ENCODE data around the gene SSC5D.
"Not testable (repeated sequence)": the region's sequence is repeated elsewhere in the genome, so short reads cannot be mapped to it uniquely, and the experiment has no call there.

SSC5D gene

DNA sequence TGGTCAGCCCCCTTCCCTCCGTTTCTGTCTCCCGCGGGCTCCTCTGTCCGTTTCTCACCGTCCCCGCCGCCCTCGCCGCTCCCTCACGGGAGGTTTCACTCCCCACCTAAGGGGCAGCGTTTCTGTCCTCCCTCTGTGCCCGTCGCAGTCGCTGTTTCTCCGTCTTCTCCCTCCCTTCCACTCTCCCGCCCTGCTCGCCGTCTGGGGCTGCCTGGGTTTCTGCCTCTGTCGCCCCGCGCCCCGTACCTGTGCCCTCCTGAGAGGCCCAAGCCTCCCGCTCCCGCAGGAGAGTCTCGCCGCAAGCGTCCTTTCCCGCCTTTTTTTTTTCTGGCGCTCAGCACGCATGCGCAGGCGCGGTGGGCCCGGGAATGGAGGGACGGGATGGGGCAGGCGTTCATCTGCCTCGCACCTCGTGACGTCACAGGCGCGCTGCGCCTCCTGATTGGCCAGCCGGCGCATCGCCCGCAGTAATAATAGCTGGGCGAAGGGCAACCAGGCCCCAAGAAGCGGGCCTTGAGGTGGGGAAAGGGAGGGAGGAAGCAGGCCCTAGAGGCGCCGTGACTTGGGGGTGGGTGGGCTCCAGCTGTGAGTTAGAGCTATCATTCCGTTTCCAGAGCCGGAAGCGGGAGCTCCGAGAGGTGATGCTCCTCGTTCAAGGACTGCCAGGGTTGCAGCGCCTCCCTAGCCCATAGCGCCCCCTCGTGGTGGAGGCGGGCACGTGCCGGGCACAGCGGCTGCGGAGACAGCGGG is 15.4 kb downstream of the SSC5D start:
- peak; percentile 90 for DNase-seq (ENCODE audit: low read depth)

DNA sequence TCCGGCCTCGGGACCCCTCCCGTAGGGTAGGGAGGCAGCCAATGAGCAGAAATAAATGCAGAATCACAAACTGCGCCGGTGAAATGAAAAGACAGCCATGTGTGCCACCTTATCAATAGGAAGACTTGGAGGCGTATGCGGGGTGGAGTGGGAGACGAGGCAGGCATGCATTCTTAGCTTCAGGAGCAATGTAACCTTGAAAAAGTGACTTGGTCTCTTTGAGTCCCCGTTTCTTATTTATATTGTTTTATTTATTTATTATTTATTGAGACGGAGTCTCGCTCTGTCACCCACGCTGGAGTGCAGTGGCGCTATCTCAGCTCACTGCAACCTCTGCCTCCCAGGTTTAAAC is 16.0 kb downstream of the SSC5D start:
- DNase-seq (ENCODE audit: low read depth), result no peak

DNA sequence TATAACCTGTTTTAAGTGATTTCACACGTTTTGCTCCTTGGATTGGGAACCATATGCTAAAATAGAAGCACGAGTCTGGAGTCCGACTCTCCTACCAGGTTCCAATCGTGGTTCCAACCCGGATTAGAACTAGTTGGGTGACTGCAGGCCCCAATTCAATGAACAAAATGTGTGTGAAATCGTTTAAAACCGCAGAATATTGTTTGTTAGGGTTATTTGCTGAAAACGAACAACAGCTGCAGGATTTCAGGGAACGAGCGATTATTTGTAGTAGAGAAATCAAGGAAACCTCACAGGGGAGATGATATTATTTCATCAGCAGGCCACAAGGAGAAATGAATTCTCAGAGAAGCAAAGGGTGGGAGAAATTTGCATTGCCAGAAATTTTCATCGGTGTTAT is 16.7 kb downstream of the SSC5D start:
- no peak for DNase-seq (ENCODE audit: low read depth)

DNA sequence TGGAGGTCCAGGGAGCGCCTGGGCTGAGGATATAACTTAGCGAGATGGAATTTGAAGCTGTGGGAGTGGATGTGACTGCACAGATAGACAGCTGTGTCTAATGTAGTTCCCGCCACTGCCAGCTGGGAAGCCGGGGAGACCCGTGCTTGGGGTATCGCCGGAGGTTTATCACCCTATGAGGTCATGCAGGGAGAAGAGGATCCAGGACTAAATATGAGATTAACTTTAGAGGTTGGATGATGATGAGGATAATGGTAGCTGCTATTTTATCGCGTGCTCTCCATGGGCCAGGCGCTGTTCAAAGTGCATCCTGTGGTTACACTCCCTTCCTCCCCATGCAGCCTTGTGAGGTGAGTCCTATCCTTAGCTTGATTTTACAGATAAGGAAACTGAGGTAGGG is 19.9 kb downstream of the SSC5D start:
- no peak for DNase-seq (ENCODE audit: low read depth)

DNA sequence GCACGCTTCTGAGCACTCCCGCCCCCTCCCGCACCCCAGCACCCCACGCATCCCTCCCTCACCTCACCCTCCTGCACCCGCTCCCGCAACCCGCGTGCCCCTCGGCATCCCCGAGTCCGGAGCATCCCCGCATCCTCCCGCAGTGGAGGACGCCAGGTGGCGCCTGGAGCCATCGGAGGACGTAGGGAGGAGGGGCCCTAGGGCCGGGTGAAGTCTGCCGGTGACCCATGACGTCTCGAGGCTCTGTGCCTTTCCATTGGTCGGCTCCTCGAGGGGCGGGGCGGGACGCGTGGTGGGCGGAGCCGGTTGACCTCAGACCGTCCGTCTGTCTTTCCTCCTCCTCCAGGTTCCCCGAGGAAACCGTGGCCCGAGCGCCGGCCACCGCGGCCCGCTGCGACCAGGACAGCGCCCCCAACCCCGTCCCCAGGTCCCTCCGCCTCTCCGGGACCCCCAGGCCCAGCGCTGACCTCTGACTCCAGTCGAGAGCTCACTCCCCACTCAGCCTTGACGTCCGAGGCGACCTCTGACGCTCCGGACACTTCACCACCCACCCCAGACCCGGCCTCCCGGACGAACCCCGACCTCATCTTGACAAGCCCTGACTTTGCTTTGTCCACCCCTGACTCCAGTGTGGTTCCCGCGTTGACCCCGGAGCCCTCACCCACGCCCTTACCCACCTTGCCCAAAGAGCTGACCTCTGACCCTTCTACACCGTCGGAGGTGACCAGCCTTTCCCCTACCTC is 28.8 kb downstream of the SSC5D start:
- peak; percentile 68 for DNase-seq (ENCODE audit: low read depth)

DNA sequence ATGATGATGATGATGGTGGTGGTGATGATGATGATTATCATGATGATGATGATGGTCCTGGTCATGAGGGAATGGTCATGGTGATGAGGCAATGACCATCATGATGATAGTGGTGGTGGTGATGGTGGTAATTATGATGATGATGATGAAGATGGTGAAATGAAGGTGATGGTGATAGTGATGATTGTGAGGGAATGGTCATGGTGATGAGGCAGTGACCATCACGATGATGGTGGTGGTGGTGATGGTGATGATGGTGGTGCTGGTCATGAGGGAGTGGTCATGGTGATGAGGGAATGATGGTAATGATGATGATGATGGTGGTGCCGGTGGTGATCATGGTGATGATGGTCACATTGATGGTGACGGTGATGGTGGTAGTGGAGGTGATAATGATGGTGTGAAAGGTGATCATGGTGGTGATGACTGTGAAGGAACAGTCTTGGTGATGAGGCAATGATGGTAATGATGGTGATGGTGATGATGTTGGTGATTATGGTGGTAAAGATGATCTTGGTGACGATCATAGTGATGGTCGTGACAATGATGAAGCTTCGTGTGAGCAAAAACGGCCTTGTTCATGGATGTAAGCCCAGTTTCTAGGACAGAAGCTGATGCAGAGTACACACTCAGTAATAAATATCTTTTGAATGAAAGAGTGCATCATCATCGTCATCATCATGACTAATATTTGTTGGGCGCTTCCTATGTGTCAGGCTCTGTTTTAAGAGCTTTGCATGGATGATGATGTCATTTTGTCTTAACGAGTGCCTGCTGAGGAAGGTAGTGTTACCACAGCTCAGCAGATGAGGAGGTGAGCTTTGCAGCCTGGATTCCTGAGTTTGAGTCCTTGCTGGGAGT is 31.4 kb downstream of the SSC5D start:
- DNase-seq (ENCODE audit: low read depth), result peak; percentile 87

DNA sequence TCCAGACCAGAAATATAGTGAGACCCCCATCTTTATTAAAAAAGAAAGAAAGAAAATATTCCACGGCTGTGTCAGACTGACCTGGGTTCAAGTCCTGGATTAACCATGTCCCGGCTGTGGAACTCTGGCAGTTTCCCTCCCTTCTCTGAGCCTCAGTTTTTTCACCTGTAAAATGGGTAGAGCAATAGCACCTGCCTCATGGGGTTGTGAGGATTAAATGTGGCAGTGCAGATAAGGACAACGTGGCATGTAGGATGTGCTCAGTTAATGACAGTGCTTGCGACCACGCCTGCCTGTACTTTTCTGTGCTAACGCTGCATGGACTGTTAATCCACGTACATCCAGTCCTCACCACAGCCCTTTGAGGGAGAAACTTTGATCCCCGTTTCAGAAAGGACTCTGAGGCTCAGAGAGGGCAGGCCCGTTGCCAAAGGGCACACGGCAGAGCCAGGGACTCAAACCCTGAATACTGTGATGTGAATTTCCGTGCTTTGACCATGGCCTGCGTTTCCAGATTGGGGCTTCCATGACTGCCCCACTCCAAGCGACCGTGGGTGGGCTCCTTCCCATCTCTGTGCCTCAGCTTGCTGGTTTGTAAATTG is 32.6 kb downstream of the SSC5D start:
- no peak for DNase-seq (ENCODE audit: low read depth)

DNA sequence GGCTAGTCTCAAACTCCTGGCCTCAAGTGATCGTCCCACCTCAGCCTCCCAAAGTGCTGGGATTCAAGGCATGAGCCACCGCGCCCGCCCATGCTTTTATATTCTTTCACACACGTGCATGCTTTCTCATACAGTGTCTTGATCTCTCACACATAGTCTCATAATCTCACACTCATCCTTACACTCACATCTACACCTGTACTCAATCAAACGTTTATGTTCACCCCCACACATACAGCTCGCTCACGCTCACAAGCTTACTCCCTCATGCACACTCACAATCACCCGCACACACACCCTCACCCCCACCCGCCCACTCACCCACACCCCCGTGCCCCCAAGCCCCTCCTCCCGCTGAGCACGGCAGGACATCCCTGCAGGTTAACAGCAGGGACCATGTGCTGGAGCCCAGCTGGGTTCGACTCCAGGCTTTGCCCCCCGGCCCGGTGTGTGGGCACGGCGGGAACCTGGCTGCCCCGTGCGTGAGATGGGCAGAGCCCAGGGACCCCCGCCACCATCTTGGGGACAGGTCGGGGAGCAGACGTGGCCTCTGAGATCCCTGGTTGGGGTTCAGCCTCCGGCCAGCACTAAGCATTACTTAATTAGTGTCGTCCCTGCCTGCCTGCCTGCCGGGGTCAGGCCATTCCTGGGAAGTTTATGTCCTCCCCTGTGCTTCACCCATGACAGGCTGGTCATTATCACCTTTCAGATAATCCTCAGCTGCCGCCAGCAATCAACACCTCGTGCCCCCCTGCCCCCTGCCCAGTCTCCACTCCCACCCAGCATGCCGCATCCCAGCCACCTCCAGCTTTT is 37.3 kb downstream of the SSC5D start:
- DNase-seq (ENCODE audit: low read depth), result no peak

DNA sequence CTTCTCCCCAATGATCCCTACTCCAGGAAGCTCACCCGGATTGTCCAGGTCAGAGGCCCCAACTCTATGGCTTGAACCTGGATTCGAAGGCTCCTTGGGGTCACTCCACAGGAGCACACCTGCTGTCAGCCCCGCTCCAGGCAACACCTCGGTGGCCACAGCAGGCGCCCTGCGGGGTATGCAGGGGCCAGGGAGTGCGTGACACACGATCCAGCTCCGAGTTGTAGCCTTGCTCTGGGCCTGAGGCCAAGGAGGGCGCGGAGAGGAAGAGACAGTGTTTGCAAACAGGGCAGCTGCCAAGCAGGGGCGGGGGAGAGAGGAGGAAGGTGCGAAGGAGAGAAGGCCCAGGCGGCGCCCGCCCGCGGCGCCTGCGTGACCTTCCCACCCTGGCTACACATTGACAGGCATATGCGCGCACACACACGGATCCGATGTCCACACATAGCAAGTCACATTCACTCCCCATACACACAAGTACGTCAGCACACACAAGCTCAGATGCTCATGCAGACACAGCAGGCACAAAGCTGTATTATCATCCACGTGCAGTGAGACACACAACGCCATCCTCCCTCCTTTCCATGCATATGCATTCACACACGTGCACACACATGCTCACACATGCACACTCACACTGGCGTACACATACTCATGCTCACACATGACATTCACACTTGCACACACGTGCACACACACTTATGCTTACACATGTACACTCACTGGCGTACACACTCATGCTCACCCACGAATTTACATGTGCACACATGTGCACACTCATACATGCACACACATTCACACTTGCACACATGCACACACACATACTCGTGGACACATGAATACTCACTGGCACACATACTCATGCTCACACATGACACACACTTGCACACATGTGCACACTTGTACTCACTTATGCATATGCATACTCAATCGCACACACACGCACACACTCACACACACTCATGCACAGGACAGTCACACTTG is 38.3 kb downstream of the SSC5D start:
- no peak for DNase-seq (ENCODE audit: low read depth)

DNA sequence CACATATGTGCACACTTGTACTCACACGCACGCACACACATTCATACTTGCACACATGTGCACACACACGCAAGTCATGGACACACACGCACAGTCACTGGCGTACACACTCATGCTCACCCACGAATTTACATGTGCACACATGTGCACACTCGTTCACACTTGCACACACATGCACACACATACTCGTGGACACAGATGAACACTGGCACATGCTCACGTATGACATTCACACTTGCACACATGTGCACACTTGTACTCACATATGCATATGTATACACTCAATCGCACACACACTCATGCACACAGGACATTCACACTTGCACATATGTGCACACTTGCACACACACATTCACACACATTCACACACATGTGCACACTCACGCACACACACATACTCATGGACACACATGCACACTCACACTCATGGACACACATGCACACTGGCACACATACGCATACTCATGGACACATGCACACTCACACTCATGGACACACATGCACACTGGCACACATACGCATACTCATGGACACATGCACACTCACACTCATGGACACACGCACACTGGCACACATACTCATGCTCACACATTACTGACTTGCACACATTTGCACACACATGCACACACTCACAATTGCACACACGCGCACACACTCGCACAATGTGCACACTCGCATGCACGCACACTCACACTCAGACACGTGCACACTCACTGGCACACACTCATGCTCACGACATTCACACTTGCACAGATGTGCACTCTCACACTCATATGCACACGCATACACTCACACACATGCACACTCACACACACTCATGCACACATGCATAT is 39.2 kb downstream of the SSC5D start:
- no peak for DNase-seq (ENCODE audit: low read depth)

DNA sequence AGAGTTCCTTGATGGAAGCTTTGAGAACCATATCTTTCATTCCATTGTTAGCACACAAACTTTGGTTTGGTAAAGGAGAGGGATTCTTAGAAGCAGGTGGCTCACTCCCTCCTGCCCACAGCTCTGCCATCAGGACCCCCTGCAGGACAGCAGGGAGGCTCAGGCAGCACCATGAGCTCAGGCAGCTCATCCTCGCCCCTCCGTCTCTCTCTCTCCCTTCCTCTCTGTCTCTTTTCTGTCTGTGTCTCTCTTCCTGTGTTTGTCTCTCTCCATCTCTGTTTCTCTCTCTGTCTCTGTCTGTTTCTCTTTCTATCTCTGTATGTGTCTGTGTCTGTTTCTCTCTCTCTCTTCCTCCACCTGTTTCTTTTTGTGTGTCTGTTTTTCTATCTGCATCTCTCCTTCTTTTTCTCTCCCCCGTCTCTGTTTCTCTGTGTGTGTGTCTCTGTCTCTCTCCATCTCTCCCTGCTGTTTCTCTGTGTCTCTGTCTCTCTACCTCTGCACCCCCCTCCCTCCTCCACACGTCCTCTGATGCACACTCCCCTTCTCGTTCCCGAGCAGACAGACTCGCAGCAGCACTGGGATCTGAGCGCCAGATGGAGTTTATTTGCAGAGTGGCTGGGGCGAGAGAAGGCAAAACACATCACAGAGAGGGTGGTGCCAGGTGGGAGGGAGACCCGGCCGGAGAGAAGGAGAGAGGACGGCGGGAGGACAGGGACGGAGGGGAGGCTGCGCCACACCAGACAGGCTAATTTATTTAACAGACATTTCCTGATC is 40.0 kb downstream of the SSC5D start:
- DNase-seq (ENCODE audit: low read depth), result no peak

DNA sequence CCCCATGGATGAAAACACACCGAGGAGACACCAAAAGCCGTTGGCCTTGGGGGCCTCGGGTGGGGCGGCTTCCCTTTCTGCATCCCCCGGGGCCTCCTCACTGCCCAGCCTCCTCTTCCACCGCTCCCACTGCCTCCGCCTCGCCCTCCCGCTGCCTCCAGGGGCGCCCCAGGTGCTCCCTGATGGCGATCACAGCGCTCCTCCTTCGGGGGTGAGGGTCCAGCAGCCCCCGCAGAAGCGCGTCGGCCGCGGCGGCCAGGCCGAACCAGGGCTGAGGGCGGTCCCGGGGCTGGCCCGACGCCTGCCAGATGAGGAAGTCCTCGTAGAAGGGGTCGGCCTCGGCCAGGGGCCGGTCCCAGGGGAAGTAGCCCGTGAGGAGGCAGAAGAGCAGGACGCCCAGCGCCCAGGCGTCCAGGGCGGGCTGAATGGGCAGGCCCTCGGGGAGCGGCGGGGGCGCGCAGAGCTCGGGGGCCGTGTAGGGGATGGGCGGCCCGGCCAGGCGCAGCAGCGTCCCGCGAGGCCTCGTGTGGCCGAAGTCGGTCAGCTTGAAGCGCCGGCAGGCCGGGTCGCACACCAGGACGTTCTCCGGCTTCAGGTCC is 41.5 kb downstream of the SSC5D start:
- no peak for DNase-seq (ENCODE audit: low read depth)

DNA sequence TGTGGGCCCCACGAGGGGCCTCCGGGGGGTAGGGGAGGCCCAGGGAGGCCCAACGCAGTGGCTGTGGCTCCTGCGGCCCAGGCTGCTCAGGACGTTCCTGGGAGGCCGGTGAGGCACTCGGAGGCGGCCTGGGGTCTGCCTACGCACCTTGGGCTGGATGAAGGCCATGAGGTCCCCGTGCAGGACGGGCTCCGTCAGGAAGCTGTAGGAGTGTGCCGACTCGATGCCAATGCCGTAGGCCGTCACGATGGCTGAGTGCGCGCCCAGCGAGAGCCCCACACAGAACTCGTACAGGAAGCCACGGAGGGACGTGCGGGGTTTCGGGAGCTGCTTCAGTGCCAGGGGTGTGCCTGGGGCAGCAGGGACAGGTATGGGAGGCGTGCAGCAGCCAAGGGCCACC is 42.8 kb downstream of the SSC5D start:
- DNase-seq (ENCODE audit: low read depth), result no peak

DNA sequence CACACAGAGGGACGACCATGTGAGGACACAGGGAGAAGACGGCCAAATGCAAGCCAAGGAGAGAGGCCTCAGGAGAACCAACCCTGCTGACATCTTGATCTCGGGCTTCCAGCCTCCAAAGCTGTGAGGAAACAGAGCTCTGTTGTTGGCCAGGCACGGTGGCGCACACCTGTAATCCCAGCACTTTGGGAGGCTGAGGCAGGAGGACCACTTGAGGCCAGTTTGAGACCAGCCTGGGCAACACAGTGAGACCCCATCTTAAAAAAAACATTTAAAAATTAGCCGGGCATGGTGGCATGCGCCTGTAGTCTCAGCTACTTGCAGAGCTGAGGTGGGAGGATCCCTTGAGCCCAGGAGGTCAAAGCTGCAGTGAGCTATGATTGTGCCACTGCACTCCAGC is 46.0 kb downstream of the SSC5D start:
- DNase-seq (ENCODE audit: low read depth), result not testable (repeated sequence)

DNA sequence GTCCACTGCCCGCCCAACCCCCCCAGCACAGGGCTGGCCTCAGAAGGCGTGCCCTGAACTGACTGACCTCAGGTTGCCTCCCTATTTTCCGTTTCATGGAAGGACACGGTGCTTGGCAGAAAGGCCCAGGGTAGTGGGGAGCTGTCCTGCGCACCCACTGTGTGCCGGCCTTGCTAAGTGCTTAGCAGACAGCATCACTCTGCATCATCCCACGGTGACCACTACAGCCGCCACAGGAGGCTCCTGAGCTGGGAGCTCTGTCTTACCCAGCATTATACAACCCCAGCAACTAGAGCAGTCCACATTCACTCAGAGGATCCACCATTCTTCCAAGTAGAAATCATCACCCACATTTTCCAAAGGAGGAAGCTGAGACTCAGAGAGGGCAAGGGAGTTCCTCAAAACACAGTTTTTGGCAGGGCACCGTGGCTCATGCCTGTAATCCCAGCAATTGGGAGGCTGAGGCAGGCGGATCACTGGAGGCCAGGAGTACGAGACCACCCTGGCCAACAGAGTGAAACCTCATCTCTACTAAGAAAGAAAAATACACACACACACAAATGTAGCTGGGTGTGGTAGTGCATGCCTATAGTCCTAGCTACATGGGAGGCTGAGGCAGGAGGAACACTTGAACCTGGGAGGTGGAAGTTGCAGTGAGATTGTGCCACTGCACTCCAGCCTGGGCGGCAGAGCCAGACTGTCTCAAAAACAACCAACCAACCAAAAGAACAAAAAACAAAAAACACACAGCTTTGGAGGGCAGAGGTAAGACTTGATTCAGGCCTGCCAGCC is 47.1 kb downstream of the SSC5D start:
- no peak for DNase-seq (ENCODE audit: low read depth)

DNA sequence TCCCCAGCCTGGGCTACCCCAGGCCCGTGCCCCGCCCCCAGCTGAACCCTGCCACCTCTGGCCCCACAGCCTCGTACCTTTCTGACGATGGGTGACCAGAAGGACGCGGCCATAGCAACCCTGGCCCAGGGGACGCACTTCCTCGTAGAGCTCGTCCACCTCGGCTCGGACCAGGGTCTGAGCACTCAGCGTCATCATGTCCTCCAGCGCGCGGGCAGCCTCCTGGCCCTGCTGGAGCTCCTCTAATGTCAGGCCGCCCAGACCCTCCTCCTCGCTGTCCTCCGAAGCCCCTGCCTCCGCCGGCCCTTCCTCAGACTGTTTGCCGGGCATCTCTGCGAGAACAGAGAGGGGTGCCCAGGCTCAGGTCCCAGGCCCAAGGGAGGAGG is 47.7 kb downstream of the SSC5D start:
- no peak for DNase-seq (ENCODE audit: low read depth)

DNA sequence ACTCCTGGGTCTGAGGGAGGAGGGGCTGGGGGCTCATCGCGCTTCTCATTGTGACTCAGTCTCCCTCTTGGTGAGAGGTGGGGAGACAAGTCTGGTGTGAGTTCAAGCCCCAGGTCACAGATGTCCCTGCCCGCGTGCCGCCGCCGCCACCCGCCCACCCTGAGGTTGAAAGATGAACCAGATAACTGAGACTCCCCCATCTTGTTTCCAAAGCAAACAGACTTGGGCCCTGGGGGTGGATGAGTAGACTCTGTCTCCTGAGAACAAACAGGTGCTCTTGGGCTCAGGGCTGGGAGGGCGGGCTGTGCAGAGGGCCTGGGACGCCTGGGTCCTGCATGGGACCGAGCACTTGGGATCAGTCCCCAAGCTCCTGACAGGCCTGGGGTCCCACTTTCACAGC is 48.1 kb downstream of the SSC5D start:
- no peak for DNase-seq (ENCODE audit: low read depth)

Data from HS-5 (cell line).